Endothelial cell of umbilical vein (primary cell): Measurements from ENCODE around the gene ODAD4. TPM values are rescaled to one million over a fixed set of nuclear protein-coding genes. Genes with fewer than 3 reads are reported as not detected.

Experiments
- BruUV-seq: library from RNA; stranded (reverse); fragments of 400-500 nt; replicated peaks from 2 replicates; lab custom pipeline; 2021; lab: Mats Ljungman, UMichigan
- CTCF ChIA-PET: fragments of 300-600, 350-600 bp; sonication (Branson Sonifier 250); formaldehyde crosslinking; loops from one replicate; lab custom pipeline; 2021; ENCODE audit warnings: antibody characterized with exemption, inconsistent platforms; lab: Charles Lee
- POLR2A ChIA-PET: fragments of 300-600, 350-600 bp; sonication (Branson Sonifier 250); formaldehyde crosslinking; loops from one replicate; lab custom pipeline; 2021; ENCODE audit warnings: antibody characterized with exemption, inconsistent platforms; lab: Charles Lee
- DNase-seq: peaks from one replicate; pipeline ENCODE4 v3.0.0-alpha.2; 2011; ENCODE audit warnings: low read depth, low spot score
- FAIRE-seq: peaks from 2 replicates; lab custom pipeline; 2011; peaks lifted over from hg19 to GRCh38; lab: Jason Lieb, UNC
- H2AFZ ChIP-seq: 2 replicates; pipeline ENCODE4 v1.6.0; 2012; ENCODE audit warnings: low read depth, low read length, control low read depth, inconsistent platforms
- H3K27ac ChIP-seq: 2 replicates; pipeline ENCODE4 v1.5.1; 2011; ENCODE audit warnings: low read depth, mild to moderate bottlenecking, control low read depth, low read length, moderate library complexity; ENCODE audit not compliant: insufficient read depth
- H3K27me3 ChIP-seq, 2 experiments: 2 replicates each; pipeline versions ENCODE4 v1.6.0 to v1.6.1; 2011; ENCODE audit warnings: low read length in 2 of 2, mixed read lengths in 1 of 2; ENCODE audit not compliant: control insufficient read depth in 2 of 2, insufficient read depth in 2 of 2
- H3K36me3 ChIP-seq, 2 experiments: 2 replicates in 1 of 2; 3 replicates in 1 of 2; pipeline ENCODE4 v1.5.1; 2011; ENCODE audit warnings: low read length in 2 of 2, mild to moderate bottlenecking in 1 of 2, moderate library complexity in 1 of 2; ENCODE audit not compliant: control insufficient read depth in 2 of 2, insufficient read depth in 2 of 2; ENCODE audit errors: extremely low read depth in 1 of 2
- H3K4me1 ChIP-seq: 3 replicates; pipeline ENCODE4 v1.5.1; 2011; ENCODE audit warnings: mild to moderate bottlenecking, low read length; ENCODE audit not compliant: control insufficient read depth, insufficient read depth; ENCODE audit errors: extremely low read depth
- H3K4me2 ChIP-seq: 2 replicates; pipeline ENCODE4 v1.6.1; 2011; ENCODE audit warnings: low read length, control low read depth, mixed read lengths; ENCODE audit not compliant: insufficient read depth
- H3K4me3 ChIP-seq, 3 experiments: fragments of 200-600 bp in 1 of 3; sonication (generic), shearing (Covaris generic) in 1 of 3; replicated peaks in 1 of 3; 2 replicates each; pipeline ENCODE4 v1.5.1; 2011 to 2016; ENCODE audit warnings: control low read depth in 3 of 3, low read length in 3 of 3, mild to moderate bottlenecking in 2 of 3, inconsistent platforms in 1 of 3, low read depth in 1 of 3, moderate library complexity in 1 of 3; ENCODE audit not compliant: insufficient read depth in 1 of 3
- H3K79me2 ChIP-seq: 2 replicates; pipeline ENCODE4 v1.6.0; 2012; ENCODE audit warnings: low read length, inconsistent platforms; ENCODE audit not compliant: control insufficient read depth, insufficient read depth
- H3K9ac ChIP-seq: replicated peaks from 2 replicates; pipeline ENCODE3; 2011; ENCODE audit warnings: low read length, control low read depth; ENCODE audit not compliant: insufficient read depth; ENCODE audit errors: extremely low read depth
- H3K9me1 ChIP-seq: replicated peaks from 3 replicates; pipeline ENCODE4 v1.6.0; 2011; ENCODE audit warnings: mild to moderate bottlenecking, low read length; ENCODE audit not compliant: control insufficient read depth, insufficient read depth; ENCODE audit errors: extremely low read depth
- H3K9me3 ChIP-seq: replicated peaks from 2 replicates; pipeline ENCODE4 v1.5.1; 2012; ENCODE audit warnings: low read length, inconsistent platforms; ENCODE audit not compliant: control insufficient read depth, insufficient read depth
- H4K20me1 ChIP-seq: replicated peaks from 2 replicates; pipeline ENCODE3; 2011; ENCODE audit warnings: mild to moderate bottlenecking, low read length; ENCODE audit not compliant: control insufficient read depth, insufficient read depth; ENCODE audit errors: extremely low read depth
- CTCF ChIP-seq, 2 donors: IDR thresholded peaks; 1 replicate in 1 of 2; 2 replicates in 1 of 2; pipeline ENCODE4 v1.5.1; 2011; ENCODE audit warnings: low read length in 2 of 2, mild to moderate bottlenecking in 2 of 2, moderate library complexity in 2 of 2, control low read depth in 1 of 2, inconsistent platforms in 1 of 2, low read depth in 1 of 2; ENCODE audit not compliant: insufficient read depth in 1 of 2; ENCODE audit errors: extremely low read depth in 1 of 2
- EZH2 ChIP-seq: IDR thresholded peaks from 2 replicates; pipeline ENCODE4 v1.6.1; 2012; ENCODE audit warnings: borderline replicate concordance, low read depth, mild to moderate bottlenecking, moderate library complexity, low read length, inconsistent platforms; ENCODE audit not compliant: severe bottlenecking
- FOS ChIP-seq: IDR thresholded peaks from 2 replicates; pipeline ENCODE4 v1.6.1; 2011; ENCODE audit warnings: mild to moderate bottlenecking, low read length, moderate library complexity, borderline replicate concordance; ENCODE audit not compliant: insufficient read depth
- GATA2 ChIP-seq: IDR thresholded peaks from 2 replicates; pipeline ENCODE4 v1.7.0; 2011; ENCODE audit warnings: low read depth, mild to moderate bottlenecking, moderate library complexity, mixed read lengths, low read length; ENCODE audit not compliant: insufficient read length, insufficient read depth
- JUN ChIP-seq: IDR thresholded peaks from 2 replicates; pipeline ENCODE4 v1.6.1; 2011; ENCODE audit warnings: borderline replicate concordance, low read depth; ENCODE audit not compliant: insufficient read length, insufficient read depth
- MYC ChIP-seq: IDR thresholded peaks from one replicate; pipeline ENCODE4 v1.6.1; 2011; ENCODE audit warnings: mild to moderate bottlenecking, low read depth, low read length
- POLR2A ChIP-seq: IDR thresholded peaks from 2 replicates; pipeline ENCODE4 v1.6.1; 2012; ENCODE audit warnings: low read depth, mild to moderate bottlenecking, control low read depth, low read length
- POLR2AphosphoS5 ChIP-seq: IDR thresholded peaks from 2 replicates; pipeline ENCODE4 v1.6.1; 2012; ENCODE audit warnings: low read depth, mild to moderate bottlenecking, control low read depth, low read length, moderate library complexity; ENCODE audit not compliant: insufficient read depth
- dilution Hi-C: fragments of 300-500 bp; cut with MboI; formaldehyde crosslinking; loops from one replicate; pipeline ENCODE4 v1.15.0; 2019; ENCODE audit warnings: low sequenced_read_pairs; ENCODE audit not compliant: extremely low pct_ligation_motif_present
- intact Hi-C: fragments of 100-400 bp; cut with micrococcal nuclease; formaldehyde crosslinking; loops from one replicate; pipeline ENCODE4 v1.10.0; 2022
- polyA plus RNA-seq, 4 experiments: library from polyadenylated mRNA; depleted of rRNA in 3 of 4; stranded (reverse) in 3 of 4; unstranded in 1 of 4; fragments of >200 nt; gene quantifications; 2 replicates each; pipeline versions ENCODE4 v1.2.1 to v1.2.3, GENCODE V29; 2011 to 2012; ENCODE audit warnings: missing spikeins in 1 of 4
- total RNA-seq: library from RNA; stranded (reverse); gene quantifications from 2 replicates; pipeline ENCODE4 v1.2.3, GENCODE V29; 2021
- TF ChIP-seq, protein P1 (sequence below): IDR thresholded peaks from 2 replicates; pipeline ENCODE4 v1.6.1; 2011; ENCODE audit not compliant: insufficient read depth, insufficient read length

Gene ODAD4
- total and polyA plus RNA-seq, 2 donors (not counting 3 experiments of a cell fraction or from before 2014, with no cell fraction given): 0.19 to 1.0 TPM

GRCh38 chr17:41882756-41883155 is 47.7 kb upstream of the ODAD4 start:
- Histone ChIP-seq H2AFZ (no peak overlapping the region), H3K36me3 (peaks cover 56 to 59% of the 10 kb centered on the region in 2 experiments), H3K9ac (no peak overlapping the region), H3K27ac (no peak overlapping the region), H3K27me3 (no peaks in the 10 kb centered on the region), H4K20me1 (no peaks in the 10 kb centered on the region), H3K9me3 (no peaks in the 10 kb centered on the region), H3K4me1 (no peaks in the 10 kb centered on the region), H3K79me2 (peaks cover 5% of the 10 kb centered on the region), H3K4me2 (no peak overlapping the region), H3K9me1 (no peaks in the 10 kb centered on the region), H3K4me3 (no peak overlapping the region)
- dilution Hi-C loops (no loop called here), intact Hi-C loops (no loop called here)
- DNase-seq (no peak), FAIRE-seq (no peak)
- CTCF ChIA-PET: no interaction called here
- POLR2A ChIA-PET: no interaction called here
- BruUV-seq: no TSS peak
- TF ChIP-seq GATA2: no peak
- no peak for TF ChIP-seq CTCF (IDR thresholded peaks at IDR 0.05; ENCODE audit: extremely low read depth in 1 of 2, insufficient read depth in 1 of 2, low read depth in 1 of 2, low read length in 2 of 2)
- TF ChIP-seq FOS: no peak
- TF ChIP-seq, protein P1, sequence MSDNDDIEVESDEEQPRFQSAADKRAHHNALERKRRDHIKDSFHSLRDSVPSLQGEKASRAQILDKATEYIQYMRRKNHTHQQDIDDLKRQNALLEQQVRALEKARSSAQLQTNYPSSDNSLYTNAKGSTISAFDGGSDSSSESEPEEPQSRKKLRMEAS: no peak
- no peak for TF ChIP-seq POLR2AphosphoS5
- no peak for TF ChIP-seq POLR2A
- no peak for TF ChIP-seq MYC
- TF ChIP-seq JUN: no peak
- no peak for TF ChIP-seq EZH2
